ENCODE measurements around the gene SRSF9. TPM values are rescaled to one million over a fixed set of nuclear protein-coding genes. Genes with fewer than 3 reads are reported as not detected.
A peak's percentile ranks its signal among the peaks of the same experiment; 100 is the strongest.

Gene SRSF9
- total and polyA plus RNA-seq, 2 of the 13 experiments (the other 11 are each of a cell fraction or from before 2014, with no cell fraction given), result 125 to 144 TPM

DNA sequence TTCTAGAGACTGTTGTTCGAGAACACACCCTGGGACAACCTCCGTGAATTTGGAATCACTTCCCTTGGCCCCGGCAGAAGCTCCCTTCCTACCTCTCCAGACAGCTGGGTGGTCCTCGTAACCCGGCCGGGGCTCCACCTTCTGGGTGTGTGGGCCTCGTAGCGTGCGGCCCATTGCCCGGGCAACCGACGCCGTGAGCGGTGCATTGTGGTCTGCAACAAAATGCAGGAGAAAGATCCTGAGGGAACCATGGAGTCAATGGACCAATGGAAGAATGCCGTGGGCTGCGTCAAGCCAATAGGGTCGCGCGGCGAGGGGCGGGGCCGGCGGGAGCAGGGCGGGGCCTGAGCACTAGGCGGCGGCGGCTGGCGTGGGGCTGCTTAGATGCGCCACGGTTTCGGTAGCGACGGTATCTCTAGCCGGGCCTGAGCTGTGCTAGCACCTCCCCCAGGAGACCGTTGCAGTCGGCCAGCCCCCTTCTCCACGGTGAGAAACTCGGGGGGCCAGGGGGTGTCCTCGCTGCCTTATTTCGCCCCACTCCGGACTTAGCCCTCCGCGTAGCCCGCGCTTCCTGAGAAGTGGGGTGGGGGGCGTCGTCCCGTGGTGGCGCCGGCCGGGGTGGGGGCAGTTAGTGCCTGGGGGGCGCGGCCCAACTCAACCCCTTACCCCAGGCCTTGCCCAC, 26.3 kb upstream of the SRSF9 start, which contains the start of gene DYNLL1 (continued):
- TF ChIP-seq, protein P1, sequence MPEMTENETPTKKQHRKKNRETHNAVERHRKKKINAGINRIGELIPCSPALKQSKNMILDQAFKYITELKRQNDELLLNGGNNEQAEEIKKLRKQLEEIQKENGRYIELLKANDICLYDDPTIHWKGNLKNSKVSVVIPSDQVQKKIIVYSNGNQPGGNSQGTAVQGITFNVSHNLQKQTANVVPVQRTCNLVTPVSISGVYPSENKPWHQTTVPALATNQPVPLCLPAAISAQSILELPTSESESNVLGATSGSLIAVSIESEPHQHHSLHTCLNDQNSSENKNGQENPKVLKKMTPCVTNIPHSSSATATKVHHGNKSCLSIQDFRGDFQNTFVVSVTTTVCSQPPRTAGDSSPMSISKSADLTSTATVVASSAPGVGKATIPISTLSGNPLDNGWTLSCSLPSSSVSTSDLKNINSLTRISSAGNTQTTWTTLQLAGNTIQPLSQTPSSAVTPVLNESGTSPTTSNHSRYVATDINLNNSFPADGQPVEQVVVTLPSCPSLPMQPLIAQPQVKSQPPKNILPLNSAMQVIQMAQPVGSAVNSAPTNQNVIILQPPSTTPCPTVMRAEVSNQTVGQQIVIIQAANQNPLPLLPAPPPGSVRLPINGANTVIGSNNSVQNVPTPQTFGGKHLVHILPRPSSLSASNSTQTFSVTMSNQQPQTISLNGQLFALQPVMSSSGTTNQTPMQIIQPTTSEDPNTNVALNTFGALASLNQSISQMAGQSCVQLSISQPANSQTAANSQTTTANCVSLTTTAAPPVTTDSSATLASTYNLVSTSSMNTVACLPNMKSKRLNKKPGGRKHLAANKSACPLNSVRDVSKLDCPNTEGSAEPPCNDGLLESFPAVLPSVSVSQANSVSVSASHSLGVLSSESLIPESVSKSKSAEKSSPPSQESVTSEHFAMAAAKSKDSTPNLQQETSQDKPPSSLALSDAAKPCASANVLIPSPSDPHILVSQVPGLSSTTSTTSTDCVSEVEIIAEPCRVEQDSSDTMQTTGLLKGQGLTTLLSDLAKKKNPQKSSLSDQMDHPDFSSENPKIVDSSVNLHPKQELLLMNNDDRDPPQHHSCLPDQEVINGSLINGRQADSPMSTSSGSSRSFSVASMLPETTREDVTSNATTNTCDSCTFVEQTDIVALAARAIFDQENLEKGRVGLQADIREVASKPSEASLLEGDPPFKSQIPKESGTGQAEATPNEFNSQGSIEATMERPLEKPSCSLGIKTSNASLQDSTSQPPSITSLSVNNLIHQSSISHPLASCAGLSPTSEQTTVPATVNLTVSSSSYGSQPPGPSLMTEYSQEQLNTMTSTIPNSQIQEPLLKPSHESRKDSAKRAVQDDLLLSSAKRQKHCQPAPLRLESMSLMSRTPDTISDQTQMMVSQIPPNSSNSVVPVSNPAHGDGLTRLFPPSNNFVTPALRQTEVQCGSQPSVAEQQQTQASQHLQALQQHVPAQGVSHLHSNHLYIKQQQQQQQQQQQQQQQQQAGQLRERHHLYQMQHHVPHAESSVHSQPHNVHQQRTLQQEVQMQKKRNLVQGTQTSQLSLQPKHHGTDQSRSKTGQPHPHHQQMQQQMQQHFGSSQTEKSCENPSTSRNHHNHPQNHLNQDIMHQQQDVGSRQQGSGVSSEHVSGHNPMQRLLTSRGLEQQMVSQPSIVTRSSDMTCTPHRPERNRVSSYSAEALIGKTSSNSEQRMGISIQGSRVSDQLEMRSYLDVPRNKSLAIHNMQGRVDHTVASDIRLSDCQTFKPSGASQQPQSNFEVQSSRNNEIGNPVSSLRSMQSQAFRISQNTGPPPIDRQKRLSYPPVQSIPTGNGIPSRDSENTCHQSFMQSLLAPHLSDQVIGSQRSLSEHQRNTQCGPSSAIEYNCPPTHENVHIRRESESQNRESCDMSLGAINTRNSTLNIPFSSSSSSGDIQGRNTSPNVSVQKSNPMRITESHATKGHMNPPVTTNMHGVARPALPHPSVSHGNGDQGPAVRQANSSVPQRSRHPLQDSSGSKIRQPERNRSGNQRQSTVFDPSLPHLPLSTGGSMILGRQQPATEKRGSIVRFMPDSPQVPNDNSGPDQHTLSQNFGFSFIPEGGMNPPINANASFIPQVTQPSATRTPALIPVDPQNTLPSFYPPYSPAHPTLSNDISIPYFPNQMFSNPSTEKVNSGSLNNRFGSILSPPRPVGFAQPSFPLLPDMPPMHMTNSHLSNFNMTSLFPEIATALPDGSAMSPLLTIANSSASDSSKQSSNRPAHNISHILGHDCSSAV (CRISPR knock-in tag; IDR thresholded peaks at IDR 0.05; ENCODE audit: borderline replicate concordance), result no peak
- TF ChIP-seq, protein P2, sequence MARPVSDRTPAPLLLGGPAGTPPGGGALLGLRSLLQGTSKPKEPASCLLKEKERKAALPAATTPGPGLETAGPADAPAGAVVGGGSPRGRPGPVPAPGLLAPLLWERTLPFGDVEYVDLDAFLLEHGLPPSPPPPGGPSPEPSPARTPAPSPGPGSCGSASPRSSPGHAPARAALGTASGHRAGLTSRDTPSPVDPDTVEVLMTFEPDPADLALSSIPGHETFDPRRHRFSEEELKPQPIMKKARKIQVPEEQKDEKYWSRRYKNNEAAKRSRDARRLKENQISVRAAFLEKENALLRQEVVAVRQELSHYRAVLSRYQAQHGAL (CRISPR knock-in tag; IDR thresholded peaks at IDR 0.05; ENCODE audit: not compliant biosample characterization), result no peak
- TF ChIP-seq TEAD2 (CRISPR knock-in tag; IDR thresholded peaks at IDR 0.05), result no peak
- TF ChIP-seq, protein P3, sequence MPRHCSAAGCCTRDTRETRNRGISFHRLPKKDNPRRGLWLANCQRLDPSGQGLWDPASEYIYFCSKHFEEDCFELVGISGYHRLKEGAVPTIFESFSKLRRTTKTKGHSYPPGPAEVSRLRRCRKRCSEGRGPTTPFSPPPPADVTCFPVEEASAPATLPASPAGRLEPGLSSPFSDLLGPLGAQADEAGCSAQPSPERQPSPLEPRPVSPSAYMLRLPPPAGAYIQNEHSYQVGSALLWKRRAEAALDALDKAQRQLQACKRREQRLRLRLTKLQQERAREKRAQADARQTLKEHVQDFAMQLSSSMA (CRISPR knock-in tag; IDR thresholded peaks at IDR 0.05), result peak; percentile 56; the same call in 1 of the 2 replicates
- TF ChIP-seq, protein P4, sequence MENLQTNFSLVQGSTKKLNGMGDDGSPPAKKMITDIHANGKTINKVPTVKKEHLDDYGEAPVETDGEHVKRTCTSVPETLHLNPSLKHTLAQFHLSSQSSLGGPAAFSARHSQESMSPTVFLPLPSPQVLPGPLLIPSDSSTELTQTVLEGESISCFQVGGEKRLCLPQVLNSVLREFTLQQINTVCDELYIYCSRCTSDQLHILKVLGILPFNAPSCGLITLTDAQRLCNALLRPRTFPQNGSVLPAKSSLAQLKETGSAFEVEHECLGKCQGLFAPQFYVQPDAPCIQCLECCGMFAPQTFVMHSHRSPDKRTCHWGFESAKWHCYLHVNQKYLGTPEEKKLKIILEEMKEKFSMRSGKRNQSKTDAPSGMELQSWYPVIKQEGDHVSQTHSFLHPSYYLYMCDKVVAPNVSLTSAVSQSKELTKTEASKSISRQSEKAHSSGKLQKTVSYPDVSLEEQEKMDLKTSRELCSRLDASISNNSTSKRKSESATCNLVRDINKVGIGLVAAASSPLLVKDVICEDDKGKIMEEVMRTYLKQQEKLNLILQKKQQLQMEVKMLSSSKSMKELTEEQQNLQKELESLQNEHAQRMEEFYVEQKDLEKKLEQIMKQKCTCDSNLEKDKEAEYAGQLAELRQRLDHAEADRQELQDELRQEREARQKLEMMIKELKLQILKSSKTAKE (CRISPR knock-in tag; IDR thresholded peaks at IDR 0.05; ENCODE audit: borderline replicate concordance), result 0 out of 2 replicates have a peak, but pooled peaks have one; percentile 21
- TF ChIP-seq MYC (CRISPR knock-in tag; IDR thresholded peaks at IDR 0.05; ENCODE audit: borderline replicate concordance), result peak; percentile 79; the same call in 1 of the 2 replicates
- no peak for TF ChIP-seq PREB (CRISPR knock-in tag; IDR thresholded peaks at IDR 0.05)
- 0 out of 2 replicates have a peak, but pooled peaks have one; percentile 47 for TF ChIP-seq ZNF589 (CRISPR knock-in tag; conservative IDR thresholded peaks at IDR 0.05)
- TF ChIP-seq SNAPC5 (CRISPR knock-in tag; IDR thresholded peaks at IDR 0.05; ENCODE audit: borderline replicate concordance), result no peak
- TF ChIP-seq GRHL1 (CRISPR knock-in tag; conservative IDR thresholded peaks at IDR 0.05), result no peak
- TF ChIP-seq EHMT2 (IDR thresholded peaks at IDR 0.05; ENCODE audit: borderline replicate concordance, low read depth, low read length), result no peak
- no peak for TF ChIP-seq NFE2L2 (IDR thresholded peaks at IDR 0.05; ENCODE audit: low read length)

Measured in HepG2 (cell line).